K562 (cell line): ENCODE data around the gene COMMD1. TPM values are rescaled to one million over a fixed set of nuclear protein-coding genes. Genes with fewer than 3 reads are reported as not detected.

Source experiments
- ATAC-seq: fragments of 200-7000 bp; cut with Tn5 transposase; 3 replicates; pipeline ENCODE4 v1.9.1; 2020; ENCODE audit warnings: moderate library complexity
- BruUV-seq: library from RNA; stranded (reverse); fragments of 400-500 nt; replicated peaks from 2 replicates; lab custom pipeline; 2021; lab: Mats Ljungman, UMichigan
- CTCF ChIA-PET: fragments of 300-600 bp; formaldehyde crosslinking; extraction: SDS; loops from one replicate; lab custom pipeline; 2021; ENCODE audit warnings: low intra/inter-chr PET ratio; lab: Yijun Ruan, JAX
- POLR2A ChIA-PET: fragments of 300-600, 350-650 bp; sonication (Branson Sonifier 250); formaldehyde crosslinking; extraction: SDS; loops from one replicate; lab custom pipeline; 2021; ENCODE audit warnings: antibody characterized with exemption, inconsistent platforms; lab: Yijun Ruan, JAX
- DNase-seq, 4 experiments: peaks; one replicate each; pipeline versions ENCODE4 v3.0.0 to v3.0.0-alpha.2; 2011 to 2018; ENCODE audit warnings: low spot score in 3 of 4, mixed read lengths in 3 of 4; ENCODE audit errors: extremely low read depth in 1 of 4
- FAIRE-seq: peaks from 2 replicates; lab custom pipeline; 2011; peaks lifted over from hg19 to GRCh38; lab: Jason Lieb, UNC
- H2AFZ ChIP-seq: 2 replicates; pipeline ENCODE4 v1.6.0; 2011; ENCODE audit warnings: low read depth, low read length, control low read depth, inconsistent platforms
- H3K27ac ChIP-seq: fragments of 200-600 bp; 3 replicates; pipeline ENCODE4 v1.8.0; 2011; ENCODE audit warnings: low read depth, mild to moderate bottlenecking, control low read depth, inconsistent platforms, low read length, moderate library complexity, mixed read lengths; ENCODE audit errors: extremely low read depth
- H3K27me3 ChIP-seq, 2 experiments: fragments of 300-600 bp in 1 of 2; 2 replicates in 1 of 2; 3 replicates in 1 of 2; pipeline versions ENCODE4 v1.6.0 to v1.8.0; 2011; ENCODE audit warnings: inconsistent platforms in 2 of 2, low read length in 2 of 2, mild to moderate bottlenecking in 1 of 2, mixed read lengths in 1 of 2, moderate library complexity in 1 of 2; ENCODE audit not compliant: control insufficient read depth in 2 of 2, insufficient read depth in 2 of 2
- H3K36me3 ChIP-seq: fragments of 300-600 bp; 3 replicates; pipeline ENCODE4 v1.8.0; 2011; ENCODE audit warnings: mild to moderate bottlenecking, low read length, inconsistent platforms; ENCODE audit not compliant: control insufficient read depth, insufficient read depth
- H3K4me1 ChIP-seq, 2 experiments: fragments of 200-600 bp in 1 of 2; replicated peaks in 1 of 2; 2 replicates in 1 of 2; 3 replicates in 1 of 2; pipeline versions ENCODE4 v1.5.1 to v1.8.0; 2011; ENCODE audit warnings: inconsistent platforms in 2 of 2, low read length in 2 of 2, mild to moderate bottlenecking in 1 of 2, mixed read lengths in 1 of 2, moderate library complexity in 1 of 2; ENCODE audit not compliant: control insufficient read depth in 2 of 2, insufficient read depth in 2 of 2
- H3K4me2 ChIP-seq: 2 replicates; pipeline ENCODE4 v1.6.1; 2011; ENCODE audit warnings: low read length, control low read depth, inconsistent platforms, mixed read lengths; ENCODE audit not compliant: insufficient read depth
- H3K4me3 ChIP-seq: fragments of 200-600 bp; sonication (generic), shearing (Covaris generic); 2 replicates; pipeline ENCODE4 v1.5.1; 2016; ENCODE audit warnings: control low read depth, inconsistent platforms
- H3K79me2 ChIP-seq: fragments of 200-600 bp; 3 replicates; pipeline ENCODE4 v1.8.0; 2011; ENCODE audit warnings: low read length, inconsistent platforms; ENCODE audit not compliant: control insufficient read depth, insufficient read depth
- H3K9ac ChIP-seq, 2 experiments: 2 replicates each; pipeline versions ENCODE4 v1.6.0 to v1.6.1; 2011; ENCODE audit warnings: low read depth in 2 of 2, low read length in 2 of 2, control low read depth in 1 of 2, inconsistent platforms in 1 of 2, mild to moderate bottlenecking in 1 of 2, mixed read lengths in 1 of 2; ENCODE audit not compliant: insufficient read depth in 1 of 2
- H3K9me1 ChIP-seq: one replicate; pipeline ENCODE4 v1.6.0; 2011; ENCODE audit warnings: inconsistent platforms, mild to moderate bottlenecking, low read length, moderate library complexity; ENCODE audit not compliant: control insufficient read depth, insufficient read depth
- H3K9me3 ChIP-seq: replicated peaks from 2 replicates; pipeline ENCODE4 v1.5.1; 2011; ENCODE audit warnings: low read depth, low read length, inconsistent platforms; ENCODE audit not compliant: control insufficient read depth, insufficient read depth
- H4K20me1 ChIP-seq: replicated peaks from 2 replicates; pipeline ENCODE4 v1.6.1; 2011; ENCODE audit warnings: low read length, inconsistent platforms, mixed read lengths; ENCODE audit not compliant: control insufficient read depth, insufficient read depth
- CBX3 ChIP-seq, 2 experiments: IDR thresholded peaks; 1 replicate in 1 of 2; 2 replicates in 1 of 2; pipeline ENCODE4 v1.6.1; 2012; ENCODE audit warnings: inconsistent platforms in 2 of 2, low read length in 2 of 2, borderline replicate concordance in 1 of 2, control low read depth in 1 of 2
- HDAC1 ChIP-seq, 2 experiments: fragments of 450-650 bp; IDR thresholded peaks; 2 replicates each; pipeline ENCODE4 v1.6.1; 2016 to 2017; ENCODE audit warnings: inconsistent platforms in 1 of 2, mild to moderate bottlenecking in 1 of 2, moderate library complexity in 1 of 2
- HMGN3 ChIP-seq: IDR thresholded peaks from 2 replicates; pipeline ENCODE4 v1.6.1; 2011; ENCODE audit warnings: borderline replicate concordance, low read depth, mild to moderate bottlenecking, mixed read lengths, low read length; ENCODE audit not compliant: insufficient read length; ENCODE audit errors: extremely low read depth
- MCM3 ChIP-seq: fragments of 450-650 bp; IDR thresholded peaks from 2 replicates; pipeline ENCODE4 v1.6.1; 2016
- NCOA4 ChIP-seq: fragments of 450-650 bp; IDR thresholded peaks from 2 replicates; pipeline ENCODE4 v1.6.1; 2018; ENCODE audit warnings: mild to moderate bottlenecking; ENCODE audit not compliant: partially characterized antibody
- PTTG1 ChIP-seq: fragments of 450-650 bp; IDR thresholded peaks from 2 replicates; pipeline ENCODE4 v1.6.1; 2016; ENCODE audit warnings: low read depth, mild to moderate bottlenecking, missing genetic modification characterization, missing compliant biosample characterization
- SOX6 ChIP-seq: fragments of 450-650 bp; IDR thresholded peaks from 2 replicates; pipeline ENCODE4 v1.6.1; 2014; ENCODE audit warnings: mild to moderate bottlenecking
- ZBTB1 ChIP-seq: sonication (generic); formaldehyde crosslinking; IDR thresholded peaks from 2 replicates; pipeline ENCODE4 v1.8.1; 2023; ENCODE audit warnings: missing genetic modification reagents, low read depth, mild to moderate bottlenecking, borderline replicate concordance
- ZNF668 ChIP-seq: fragments of 250-450 bp; sonication (Bioruptor Pico); IDR thresholded peaks from 2 replicates; pipeline ENCODE4 v1.8.0; 2022; ENCODE audit warnings: mild to moderate bottlenecking, inconsistent platforms
- WGBS: fragments of 100-300 bp; shearing (Covaris generic); methylation state at CpG from one replicate; pipeline ENCODE4 v1.1.6; 2016; ENCODE audit warnings: low coverage, mixed read lengths; ENCODE audit not compliant: insufficient coverage; ENCODE audit errors: missing lambda C conversion rate; 5-methylcytosine and 5-hydroxymethylcytosine counted together
- in situ Hi-C: fragments of 300-500 bp; cut with MboI; formaldehyde crosslinking; loops from 4 replicates; pipeline ENCODE4 v1.15.0; 2018; ENCODE audit warnings: inconsistent platforms, mixed read lengths
- intact Hi-C: fragments of 100-400 bp; cut with micrococcal nuclease; formaldehyde crosslinking; loops from 2 replicates; pipeline ENCODE4 v1.14.2; 2022
- polyA plus RNA-seq, 8 experiments: library from polyadenylated mRNA; depleted of rRNA in 4 of 8; stranded (reverse) in 5 of 8; unstranded in 3 of 8; fragments of >200 nt; fragmentation: Nextera tagmentation in 2 of 8; fragmentation: Illumina TruSeq in 1 of 8; extraction: Ambion mirVana in 2 of 8; extraction: Trizol in 1 of 8; gene quantifications; 2 replicates each; pipeline versions ENCODE4 v1.2.1 to v1.2.3, GENCODE V29; 2011 to 2014; ENCODE audit warnings: inconsistent platforms in 1 of 8, missing spikeins in 1 of 8
- total RNA-seq, 7 experiments: library from RNA; depleted of rRNA in 6 of 7; stranded (reverse); fragments of >200 nt in 6 of 7; fragmentation: Illumina TruSeq in 2 of 7; extraction: Trizol in 2 of 7; gene quantifications; 2 replicates each; pipeline versions ENCODE4 v1.2.1 to v1.2.3, GENCODE V29; 2011 to 2021; ENCODE audit warnings: low replicate concordance in 1 of 7
- TF ChIP-seq, protein P1 (sequence below), 3 experiments: fragments of 200-800 bp in 1 of 3; sonication (Bioruptor generic) in 1 of 3; sonication (generic) in 1 of 3; formaldehyde crosslinking in 1 of 3; IDR thresholded peaks; 2 replicates each; pipeline versions ENCODE4 v1.6.1 to v1.8.0; 2016 to 2022; ENCODE audit warnings: mild to moderate bottlenecking in 2 of 3, missing compliant biosample characterization in 2 of 3, missing genetic modification characterization in 2 of 3, missing genetic modification reagents in 1 of 3

The COMMD1 gene
- total and polyA plus RNA-seq, 9 of the 15 experiments (the other 6 are each of a cell fraction or from before 2014, with no cell fraction given): 14.4 to 77.0 (median 21.4) TPM

GRCh38 chr2:61966087-61966727 is 60.7 kb downstream of the COMMD1 start:
- Histone ChIP-seq H2AFZ (no peak overlapping the region), H3K4me2 (no peak overlapping the region), H3K27ac (no peak overlapping the region), H3K9me3 (no peaks in the 10 kb centered on the region; the same call in 1 of the 2 replicates), H3K4me1 (no peaks in the 10 kb centered on the region)
- POLR2A ChIA-PET: interaction anchor here (0.8 kb wide), 1 partner anchor 471 kb away, joined by 3 read pairs; no protein-coding TSS in a partner anchor
- CTCF ChIA-PET: no interaction called here
- in situ Hi-C loops: no loop called here
- no peak for ATAC-seq
- no TSS peak for BruUV-seq
- TF ChIP-seq PTTG1 (tag) (no peak), SOX6 (no peak), HMGN3 (no peak), ZNF668 (CRISPR knock-in tag) (no peak), NCOA4 (no peak), CBX3 (IDR thresholded peaks at IDR 0.05; ENCODE audit: borderline replicate concordance in 1 of 2, low read length in 2 of 2) (no peak), MCM3 (no peak), HDAC1 (IDR thresholded peaks at IDR 0.05) (no peak), ZBTB1 (CRISPR knock-in tag) (no peak)
- TF ChIP-seq, protein P1, sequence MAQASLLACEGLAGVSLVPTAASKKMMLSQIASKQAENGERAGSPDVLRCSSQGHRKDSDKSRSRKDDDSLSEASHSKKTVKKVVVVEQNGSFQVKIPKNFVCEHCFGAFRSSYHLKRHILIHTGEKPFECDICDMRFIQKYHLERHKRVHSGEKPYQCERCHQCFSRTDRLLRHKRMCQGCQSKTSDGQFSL (CRISPR knock-in tag; IDR thresholded peaks at IDR 0.05): no peak
- TF ChIP-seq, protein P1 (tag; IDR thresholded peaks at IDR 0.05): no peak
- TF ChIP-seq, all 486 proteins: peak for 0
- no peak for DNase-seq
- intact Hi-C loops: no loop called here
- no peak for FAIRE-seq
- Histone ChIP-seq H3K4me3 (no peak overlapping the region), H3K36me3 (no peaks in the 10 kb centered on the region), H3K79me2 (no peaks in the 10 kb centered on the region), H3K9me1 (no peaks in the 10 kb centered on the region), H4K20me1 (no peaks in the 10 kb centered on the region), H3K9ac (no peak overlapping the region), H3K27me3 (no peaks in the 10 kb centered on the region)
- WGBS: 39% methylated on average over 2 of the region's 2 CpGs
